ENCODE measurements around the gene ELK4. TPM values are rescaled to one million over a fixed set of nuclear protein-coding genes. Genes with fewer than 3 reads are reported as not detected.
A peak's percentile ranks its signal among the peaks of the same experiment; 100 is the strongest.

Gene ELK4
- total RNA-seq, 1 experiment from 2014 or later: 31.2 TPM

- no peak overlapping the region for H3K4ac ChIP-seq (ENCODE audit: low read depth, low read length)
- H2AFZ ChIP-seq (ENCODE audit: low read length): no peak overlapping the region
- peaks cover 62 to 72% of the 10 kb centered on the region in 2 experiments for H3K4me1 Mint-ChIP-seq
- no peak overlapping the region for H2BK12ac ChIP-seq (ENCODE audit: insufficient read length, low read depth, low read length)
- no peaks in the 10 kb centered on the region for H3K79me1 ChIP-seq (ENCODE audit: insufficient read depth, low read depth, low read length, poor library complexity, severe bottlenecking)
- no peak overlapping the region for H3K14ac ChIP-seq (ENCODE audit: insufficient read depth, low read length)
- H3K36me3 Mint-ChIP-seq (ENCODE audit: insufficient read depth in 1 of 3, low read depth in 3 of 3): peaks cover 4 to 32% (median 21%) of the 10 kb centered on the region in 3 experiments; a peak in 6 of 7 replicates
- no peak overlapping the region for H3T11ph ChIP-seq (ENCODE audit: low read length)
- H3K56ac ChIP-seq (ENCODE audit: insufficient read length, low read depth, low read length): no peak overlapping the region
- peak overlapping the region in 2 of 3 experiments; percentile 30 to 86; a peak in 4 of 7 replicates for H3K27ac Mint-ChIP-seq
- no peak overlapping the region; a peak in 1 of 5 replicates for H3K4me3 Mint-ChIP-seq
- H4K91ac ChIP-seq (ENCODE audit: insufficient read length, low read depth, low read length): no peak overlapping the region
- H3K23ac ChIP-seq (ENCODE audit: insufficient read length, low read depth, low read length): no peak overlapping the region
- H3K9me3 Mint-ChIP-seq: no peaks in the 10 kb centered on the region
- no peak overlapping the region for H4K8ac ChIP-seq (replicated peaks; ENCODE audit: insufficient read length, low read depth, low read length)
- no peaks in the 10 kb centered on the region for H3K27me3 Mint-ChIP-seq (ENCODE audit: low read depth)
- no peak overlapping the region for H2BK20ac ChIP-seq (ENCODE audit: low read depth, low read length, poor library complexity, severe bottlenecking)
- H2AK5ac ChIP-seq (ENCODE audit: insufficient read length, low read length): no peak overlapping the region
- no peaks in the 10 kb centered on the region for H3K23me2 ChIP-seq (ENCODE audit: insufficient read length, low read depth, low read length, poor library complexity, severe bottlenecking)
- no peaks in the 10 kb centered on the region for H4K20me1 ChIP-seq (ENCODE audit: control insufficient read depth, insufficient read depth, insufficient read length)
- peaks cover 9% of the 10 kb centered on the region; the same call in 1 of the 2 replicates for H3K4me1 ChIP-seq (ENCODE audit: insufficient read depth, low read length)
- TF ChIP-seq CTCF (conservative IDR thresholded peaks at IDR 0.05): no peak
- H2BK15ac ChIP-seq (ENCODE audit: low read depth, low read length): no peak overlapping the region
- no peak overlapping the region for H4K5ac ChIP-seq (ENCODE audit: insufficient read length, low read depth, low read length)
- no peak overlapping the region for H3K4me2 ChIP-seq (ENCODE audit: insufficient read depth, insufficient read length, low read length)
- no peak overlapping the region for H2BK5ac ChIP-seq (ENCODE audit: insufficient read length, low read length)
- no peak overlapping the region for H3K18ac ChIP-seq (ENCODE audit: insufficient read length, low read depth, low read length)
- no peak for DNase-seq
- H3K27ac ChIP-seq (ENCODE audit: insufficient read length, low read depth, low read length): no peak overlapping the region
- no peaks in the 10 kb centered on the region for H3K27me3 ChIP-seq (ENCODE audit: insufficient read depth, low read length)
- no peaks in the 10 kb centered on the region for H3K9me3 ChIP-seq (ENCODE audit: control insufficient read depth, low read depth, low read length)
- WGBS (ENCODE audit: extremely low coverage, insufficient read length, low lambda C conversion rate): no CpG with 5 or more reads among the region's 9 CpGs
- no peak overlapping the region for H2BK120ac ChIP-seq (ENCODE audit: low read depth, low read length, poor library complexity, severe bottlenecking)
- H3K9ac ChIP-seq (ENCODE audit: extremely low read depth, insufficient read length, low read length): no peak overlapping the region
- peaks cover 2% of the 10 kb centered on the region; the same call in 1 of the 2 replicates for H3K79me2 ChIP-seq (ENCODE audit: insufficient read depth, low read length)
Observed at GRCh38 chr1:205665201-205666045, 33.6 kb upstream of the ELK4 start.
